B cell (primary cell): Measurements from ENCODE around the gene ERCC1. TPM values are rescaled to one million over a fixed set of nuclear protein-coding genes. Genes with fewer than 3 reads are reported as not detected.
"Not testable (repeated sequence)": the region's sequence is repeated elsewhere in the genome, so short reads cannot be mapped to it uniquely, and the experiment has no call there.

Experiments used
- ATAC-seq: fragments of 200-7000 bp; cut with Tn5 transposase; one replicate; pipeline ENCODE4 v1.10.0; 2021; ENCODE audit warnings: low read depth, mild to moderate bottlenecking, moderate number of reproducible peaks, moderate library complexity
- CTCF ChIA-PET: fragments of 350-600 bp; sonication (Branson Sonifier 250); formaldehyde crosslinking; loops from one replicate; lab custom pipeline; 2021; ENCODE audit warnings: antibody characterized with exemption, inconsistent platforms; lab: Charles Lee
- POLR2A ChIA-PET: fragments of 350-600 bp; sonication (Branson Sonifier 250); formaldehyde crosslinking; loops from one replicate; lab custom pipeline; 2021; ENCODE audit warnings: antibody characterized with exemption; lab: Charles Lee
- DNase-seq: peaks from one replicate; pipeline ENCODE4 v3.0.0; 2013
- H2AFZ ChIP-seq: 2 replicates; pipeline ENCODE4 v1.6.1; 2012; ENCODE audit warnings: mild to moderate bottlenecking, low read depth, low read length; ENCODE audit not compliant: insufficient read depth, poor library complexity, severe bottlenecking
- H3K27ac ChIP-seq, 2 donors: 1 replicate in 1 of 2; 2 replicates in 1 of 2; pipeline ENCODE4 v1.5.1; 2012 to 2013; ENCODE audit warnings: low read length in 2 of 2, mild to moderate bottlenecking in 2 of 2, moderate library complexity in 1 of 2
- H3K27me3 ChIP-seq, 4 experiments: fragments of 200-600 bp in 1 of 4; sonication (generic) in 1 of 4; replicated peaks in 1 of 4; 1 replicate in 2 of 4; 2 replicates in 2 of 4; pipeline versions ENCODE4 v1.6.1 to v1.7.0; 2013 to 2016; ENCODE audit warnings: low read length in 3 of 4, mild to moderate bottlenecking in 2 of 4, mixed read lengths in 1 of 4, moderate library complexity in 1 of 4; ENCODE audit not compliant: insufficient read depth in 4 of 4, control insufficient read depth in 3 of 4; ENCODE audit errors: control extremely low read depth in 1 of 4
- H3K36me3 ChIP-seq, 2 experiments: replicated peaks in 1 of 2; 1 replicate in 1 of 2; 2 replicates in 1 of 2; pipeline versions ENCODE4 v1.6.1 to v1.7.1; 2013; ENCODE audit warnings: low read length in 1 of 2; ENCODE audit not compliant: insufficient read depth in 2 of 2, control insufficient read depth in 1 of 2; ENCODE audit errors: control extremely low read depth in 1 of 2, extremely low read depth in 1 of 2
- H3K4me1 ChIP-seq, 2 donors: fragments of 200-600 bp in 1 of 2; sonication (generic) in 1 of 2; 1 replicate in 1 of 2; 2 replicates in 1 of 2; pipeline versions ENCODE4 v1.5.1 to v1.6.1; 2013 to 2017; ENCODE audit warnings: low read length in 2 of 2; ENCODE audit not compliant: control insufficient read depth in 2 of 2, insufficient read depth in 2 of 2
- H3K4me2 ChIP-seq: replicated peaks from 2 replicates; pipeline ENCODE3; 2012; ENCODE audit warnings: mild to moderate bottlenecking, low read depth, low read length; ENCODE audit not compliant: poor library complexity, severe bottlenecking
- H3K4me3 ChIP-seq, 5 experiments: fragments of 200-600 bp in 1 of 5; sonication (generic) in 1 of 5; 1 replicate in 3 of 5; 2 replicates in 2 of 5; pipeline versions ENCODE4 v1.5.1 to v1.7.0; 2011 to 2016; ENCODE audit warnings: low read length in 4 of 5, mild to moderate bottlenecking in 4 of 5, low read depth in 2 of 5, control low read depth in 1 of 5, moderate library complexity in 1 of 5; ENCODE audit not compliant: insufficient read depth in 1 of 5; ENCODE audit errors: control extremely low read depth in 1 of 5, extremely low read depth in 1 of 5
- H3K79me2 ChIP-seq: fragments of 200-600 bp; sonication (generic); one replicate; pipeline ENCODE4 v1.6.0; 2016; ENCODE audit warnings: low read length; ENCODE audit not compliant: control insufficient read depth, insufficient read depth
- H3K9ac ChIP-seq: fragments of 200-600 bp; sonication (generic); 2 replicates; pipeline ENCODE4 v1.6.1; 2017; ENCODE audit warnings: mild to moderate bottlenecking, low read length, moderate library complexity
- H3K9me3 ChIP-seq, 3 donors: one replicate each; pipeline versions ENCODE4 v1.6.1 to v1.7.1; 2013; ENCODE audit warnings: low read length in 2 of 3; ENCODE audit not compliant: control insufficient read depth in 2 of 3, insufficient read depth in 1 of 3; ENCODE audit errors: control extremely low read depth in 1 of 3
- H4K20me1 ChIP-seq: 2 replicates; pipeline ENCODE4 v1.6.0; 2012; ENCODE audit warnings: mild to moderate bottlenecking, low read length; ENCODE audit not compliant: insufficient read depth, control insufficient read depth, poor library complexity, severe bottlenecking
- H3K27ac Mint-ChIP-seq: one replicate; pipeline ENCODE4 v1.8.0; 2021; ENCODE audit warnings: mixed read lengths
- H3K27me3 Mint-ChIP-seq: one replicate; pipeline ENCODE4 v1.8.0; 2021; ENCODE audit warnings: mixed read lengths
- H3K4me1 Mint-ChIP-seq: one replicate; pipeline ENCODE4 v1.8.0; 2021; ENCODE audit warnings: mixed read lengths
- H3K4me3 Mint-ChIP-seq: one replicate; pipeline ENCODE4 v1.8.0; 2021; ENCODE audit warnings: mixed read lengths
- H3K9me3 Mint-ChIP-seq: one replicate; pipeline ENCODE4 v1.8.0; 2022; ENCODE audit warnings: mixed read lengths; ENCODE audit not compliant: insufficient read depth
- EZH2 ChIP-seq: IDR thresholded peaks from 2 replicates; pipeline ENCODE4 v1.6.1; 2012; ENCODE audit warnings: borderline replicate concordance, low read depth, mild to moderate bottlenecking, moderate library complexity, low read length; ENCODE audit not compliant: insufficient read depth, poor library complexity, severe bottlenecking
- WGBS: methylation state at CpG from one replicate; pipeline ENCODE4 v1.1.5; 2013; ENCODE audit warnings: missing lambda C conversion rate; ENCODE audit not compliant: insufficient coverage; 5-methylcytosine and 5-hydroxymethylcytosine counted together
- intact Hi-C: fragments of 100-400 bp; cut with micrococcal nuclease; formaldehyde crosslinking; loops from one replicate; pipeline ENCODE4 v1.10.0; 2022
- polyA plus RNA-seq: library from polyadenylated mRNA; depleted of rRNA; stranded (reverse); fragments of >200 nt; gene quantifications from 2 replicates; pipeline ENCODE4 v1.2.3, GENCODE V29; 2012
- total RNA-seq, 2 donors: library from RNA; stranded (reverse); fragments of 120-200 nt in 1 of 2; gene quantifications; 1 replicate in 1 of 2; 2 replicates in 1 of 2; pipeline versions ENCODE4 v1.2.3 to v1.2.4, GENCODE V29; 2013 to 2022
- TF ChIP-seq, protein P1 (sequence below): fragments of 200-600 bp; IDR thresholded peaks from one replicate; pipeline ENCODE4 v1.8.0; 2022; ENCODE audit warnings: antibody characterized with exemption, mild to moderate bottlenecking

Gene ERCC1
- total and polyA plus RNA-seq, 2 donors (not counting 1 experiment from before 2014, with no cell fraction given), result 75.7 to 81.9 TPM

DNA sequence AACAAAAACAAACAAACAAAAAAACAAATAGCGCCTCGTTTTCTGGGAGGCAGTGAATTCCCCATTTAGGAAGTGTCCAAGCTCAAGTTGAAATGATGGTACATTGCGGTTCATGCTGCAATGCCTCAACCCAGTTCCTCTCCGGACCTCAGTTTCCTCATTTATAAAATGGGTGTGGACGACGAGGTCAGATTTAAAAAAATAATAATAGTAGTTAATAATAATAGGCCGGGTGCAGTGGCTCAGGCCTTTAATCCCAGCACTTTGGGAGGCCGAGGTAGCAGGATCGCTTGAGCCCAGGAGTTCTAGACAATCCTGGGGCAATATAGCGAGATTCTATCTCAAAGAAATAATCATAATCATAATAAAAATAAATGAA lies 15.5 kb upstream of the ERCC1 start:
- Mint-ChIP-seq H3K4me3 (peak overlapping the region; percentile 85), H3K4me1 (peaks cover 26% of the 10 kb centered on the region), H3K27me3 (no peaks in the 10 kb centered on the region), H3K9me3 (no peaks in the 10 kb centered on the region), H3K27ac (peak overlapping the region; percentile 53)
- Histone ChIP-seq H3K4me2 (peak overlapping the region; percentile 85), H3K9ac (peak overlapping the region; percentile 76), H3K9me3 (no peaks in the 10 kb centered on the region), H3K4me3 (peak overlapping the region in 4 of 5 experiments; percentile 21 to 80 (median 60)), H4K20me1 (no peaks in the 10 kb centered on the region), H3K4me1 (peaks cover 28 to 32% of the 10 kb centered on the region in 2 donors), H3K27me3 (no peaks in the 10 kb centered on the region), H3K79me2 (no peaks in the 10 kb centered on the region), H3K36me3 (no peaks in the 10 kb centered on the region), H3K27ac (peak overlapping the region in 1 of 2 donors; percentile 82), H2AFZ (no peak overlapping the region)
- no peak for ATAC-seq
- ChIA-PET POLR2A (interaction anchor here (0.5 to 3.2 kb wide), 8 partner anchors 14 to 1950 kb away, joined by 3 to 45 read pairs (median 6); partner anchors contain the start of gene FOSB), CTCF (interaction anchor here (0.7 to 8.0 kb wide), 37 partner anchors 9 to 246 kb away, joined by 3 to 453 read pairs (median 7); partner anchors contain the start of genes ERCC1, FOSB, PPM1N and PPP1R13L)
- DNase-seq, result no peak
- intact Hi-C loops, result loop anchor here (1.0 to 2.0 kb wide), 3 partner anchors 16 to 46 kb away; partner anchors contain the start of gene ERCC1
- TF ChIP-seq EZH2, result no peak
- TF ChIP-seq, protein P1, sequence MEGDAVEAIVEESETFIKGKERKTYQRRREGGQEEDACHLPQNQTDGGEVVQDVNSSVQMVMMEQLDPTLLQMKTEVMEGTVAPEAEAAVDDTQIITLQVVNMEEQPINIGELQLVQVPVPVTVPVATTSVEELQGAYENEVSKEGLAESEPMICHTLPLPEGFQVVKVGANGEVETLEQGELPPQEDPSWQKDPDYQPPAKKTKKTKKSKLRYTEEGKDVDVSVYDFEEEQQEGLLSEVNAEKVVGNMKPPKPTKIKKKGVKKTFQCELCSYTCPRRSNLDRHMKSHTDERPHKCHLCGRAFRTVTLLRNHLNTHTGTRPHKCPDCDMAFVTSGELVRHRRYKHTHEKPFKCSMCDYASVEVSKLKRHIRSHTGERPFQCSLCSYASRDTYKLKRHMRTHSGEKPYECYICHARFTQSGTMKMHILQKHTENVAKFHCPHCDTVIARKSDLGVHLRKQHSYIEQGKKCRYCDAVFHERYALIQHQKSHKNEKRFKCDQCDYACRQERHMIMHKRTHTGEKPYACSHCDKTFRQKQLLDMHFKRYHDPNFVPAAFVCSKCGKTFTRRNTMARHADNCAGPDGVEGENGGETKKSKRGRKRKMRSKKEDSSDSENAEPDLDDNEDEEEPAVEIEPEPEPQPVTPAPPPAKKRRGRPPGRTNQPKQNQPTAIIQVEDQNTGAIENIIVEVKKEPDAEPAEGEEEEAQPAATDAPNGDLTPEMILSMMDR, result no peak
- WGBS, result no CpG with 5 or more reads among the region's 10 CpGs

DNA sequence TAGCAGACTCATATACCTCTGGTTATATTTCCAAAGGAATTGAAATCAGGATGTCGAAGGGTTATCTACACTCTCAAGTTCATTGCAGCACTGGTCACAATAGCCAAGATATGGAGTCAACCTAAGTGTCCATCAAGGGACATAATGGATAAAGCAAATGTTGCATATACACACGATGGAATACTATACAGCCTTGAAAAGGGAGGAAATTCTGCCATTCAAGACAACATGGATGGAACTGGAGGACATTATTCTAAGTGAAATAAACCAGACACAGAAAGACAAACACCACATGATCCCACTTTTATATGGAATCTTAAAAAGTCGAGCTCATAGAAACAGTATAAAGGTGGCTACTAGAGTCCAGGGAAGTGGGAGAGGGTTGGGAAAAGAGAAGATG lies 13.6 kb upstream of the ERCC1 start:
- Histone ChIP-seq H3K9me3 (no peaks in the 10 kb centered on the region), H3K27ac (no peak overlapping the region), H3K4me3 (no peak overlapping the region), H3K4me2 (no peak overlapping the region), H2AFZ (no peak overlapping the region), H3K79me2 (no peaks in the 10 kb centered on the region), H3K9ac (no peak overlapping the region), H4K20me1 (no peaks in the 10 kb centered on the region), H3K4me1 (peaks cover 12 to 14% of the 10 kb centered on the region in 2 donors), H3K27me3 (no peaks in the 10 kb centered on the region), H3K36me3 (no peaks in the 10 kb centered on the region)
- CTCF ChIA-PET, result interaction anchor here (0.8 to 8.0 kb wide), 5 partner anchors 23 to 71 kb away, joined by 5 to 453 read pairs (median 93); partner anchors contain the start of genes FOSB and VASP
- ATAC-seq (no peak), DNase-seq (no peak)
- POLR2A ChIA-PET, result no interaction called here
- Mint-ChIP-seq H3K9me3 (no peaks in the 10 kb centered on the region), H3K4me3 (no peak overlapping the region), H3K27ac (peak overlapping the region; percentile 3), H3K4me1 (peaks cover 12% of the 10 kb centered on the region), H3K27me3 (no peaks in the 10 kb centered on the region)
- TF ChIP-seq, protein P1, result no peak
- no peak for TF ChIP-seq EZH2
- intact Hi-C loops, result no loop called here
- no CpG with 5 or more reads among the region's 3 CpGs for WGBS

DNA sequence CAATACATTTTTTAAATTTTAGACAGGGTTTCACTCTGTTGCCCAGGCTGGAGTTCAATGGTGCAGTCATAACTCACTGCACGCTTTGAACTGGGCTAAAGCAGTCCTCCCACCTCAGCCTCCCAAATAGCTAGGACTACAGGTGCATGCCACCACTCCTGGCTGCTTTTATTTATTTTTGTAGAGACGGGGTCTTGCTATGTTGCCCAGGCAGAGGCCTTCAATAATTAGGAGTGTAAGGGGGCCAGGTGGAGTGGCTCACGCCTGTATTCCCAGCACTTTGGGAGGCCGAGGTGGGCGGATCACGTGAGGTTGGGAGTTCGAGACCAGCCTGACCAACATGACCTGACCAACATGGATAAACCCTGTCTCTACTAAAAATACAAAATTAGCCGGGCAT lies 8.8 kb upstream of the ERCC1 start:
- H4K20me1 ChIP-seq, H3K27ac Mint-ChIP-seq, DNase-seq, H3K36me3 ChIP-seq, intact Hi-C loops, H3K9ac ChIP-seq, H3K4me3 ChIP-seq, H3K4me1 Mint-ChIP-seq, H3K27me3 Mint-ChIP-seq, H3K4me2 ChIP-seq, ATAC-seq, H3K79me2 ChIP-seq, POLR2A ChIA-PET, H2AFZ ChIP-seq, H3K4me3 Mint-ChIP-seq, H3K9me3 ChIP-seq, H3K27ac ChIP-seq, H3K9me3 Mint-ChIP-seq: not testable (repeated sequence)
- Histone ChIP-seq H3K4me1 (peaks cover 9 to 15% of the 10 kb centered on the region in 2 donors), H3K27me3 (peaks cover 0 to 12% (median 3%) of the 10 kb centered on the region in 4 experiments)
- 100% methylated on average over 7 of the region's 8 CpGs for WGBS
- CTCF ChIA-PET, result interaction anchor here (1.1 to 3.3 kb wide), 5 partner anchors 8 to 52 kb away, joined by 3 to 15 read pairs (median 4); no protein-coding TSS in a partner anchor
